ENCODE measurements around the gene AUTS2. TPM values are rescaled to one million over a fixed set of nuclear protein-coding genes. Genes with fewer than 3 reads are reported as not detected.
A peak's percentile ranks its signal among the peaks of the same experiment; 100 is the strongest.

AUTS2 gene
- total and polyA plus RNA-seq, 2 of the 8 experiments (the other 6 are each of a cell fraction or from before 2014, with no cell fraction given): 25.9 to 101 TPM

DNA sequence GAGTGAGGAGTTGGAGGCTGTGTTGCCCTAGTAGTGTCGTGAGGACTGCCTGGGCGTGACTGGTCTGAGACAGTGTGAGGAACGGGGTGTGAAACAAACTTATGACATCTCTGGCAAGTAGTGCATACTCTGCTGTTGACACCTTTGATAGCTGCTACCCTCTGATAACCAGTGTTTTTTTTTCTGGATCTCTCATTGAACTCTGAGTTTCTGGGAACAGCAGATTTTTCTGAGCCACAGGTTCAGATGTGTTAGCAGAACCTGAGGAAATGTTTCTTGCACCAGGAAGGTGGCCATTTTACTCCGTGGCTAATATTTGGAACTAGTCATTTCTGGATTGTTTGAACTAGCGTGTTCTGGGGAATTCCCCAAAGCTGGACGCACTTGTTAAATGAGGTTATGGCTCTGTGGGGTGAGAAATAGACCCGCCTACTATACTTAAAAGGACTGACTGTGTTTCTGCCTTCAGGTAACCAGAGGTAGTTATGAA lies 52.9 kb downstream of the AUTS2 start:
- WGBS, 2 experiments (ENCODE audit: extremely low coverage in 1 of 2, insufficient coverage in 1 of 2, insufficient read length in 1 of 2, insufficient replicate concordance in 2 of 2, low coverage in 1 of 2, low lambda C conversion rate in 2 of 2, missing lambda C conversion rate in 1 of 2): 92% methylated on average over 7 of the region's 7 CpGs; no CpG with 5 or more reads in 1 of the 2 experiments
- Histone ChIP-seq H3K79me2 (ENCODE audit: control insufficient read depth in 1 of 2, insufficient read depth in 2 of 2, low read length in 2 of 2) (no peaks in the 10 kb centered on the region), H2BK12ac (ENCODE audit: low read depth, low read length) (peak overlapping the region; percentile 12; the same call in 1 of the 2 replicates), H3K79me1 (ENCODE audit: low read depth, low read length) (peaks cover 3% of the 10 kb centered on the region; the same call in 1 of the 2 replicates), H3K9ac (replicated peaks in 1 of 4; ENCODE audit: extremely low read depth in 1 of 4, low read depth in 3 of 4, low read length in 3 of 4) (no peak overlapping the region), H2BK20ac (ENCODE audit: low read length) (no peak overlapping the region), H3K36me3 (ENCODE audit: control insufficient read depth in 2 of 4, insufficient read depth in 4 of 4, low read length in 3 of 4) (no peaks in the 10 kb centered on the region), H3K56ac (replicated peaks; ENCODE audit: insufficient read length, low read depth, low read length) (no peak overlapping the region), H3K27ac (ENCODE audit: low read depth, low read length) (no peak overlapping the region), H2AK5ac (ENCODE audit: low read depth, low read length) (peak overlapping the region; percentile 91; the same call in 1 of the 2 replicates), H3K27me3 (replicated peaks in 1 of 4; ENCODE audit: control insufficient read depth in 3 of 4, extremely low read depth in 1 of 4, insufficient read depth in 3 of 4, low read length in 3 of 4) (peaks cover 0 to 2% (median 0%) of the 10 kb centered on the region in 4 experiments; a peak in 1 of 7 replicates), H3K4me3 (ENCODE audit: extremely low read depth in 1 of 4, insufficient read depth in 2 of 4, low read depth in 3 of 4, low read length in 4 of 4) (no peak overlapping the region), H3K4ac (replicated peaks; ENCODE audit: insufficient read length, low read depth, low read length) (no peak overlapping the region), H4K5ac (ENCODE audit: insufficient read length, low read depth, low read length) (no peak overlapping the region), H3K14ac (ENCODE audit: insufficient read length) (no peak overlapping the region), H4K8ac (ENCODE audit: extremely low read depth, insufficient read depth, low read length) (no peak overlapping the region), H3K4me1 (replicated peaks in 1 of 4; ENCODE audit: control insufficient read depth in 3 of 4, insufficient read depth in 4 of 4, low read length in 3 of 4) (peaks cover 3 to 16% (median 8%) of the 10 kb centered on the region in 4 experiments; a peak in 6 of 7 replicates), H2BK15ac (ENCODE audit: low read length) (peak overlapping the region; percentile 89; the same call in 1 of the 2 replicates), H3K4me2 (ENCODE audit: insufficient read depth in 1 of 2, low read depth in 2 of 2, low read length in 2 of 2) (no peak overlapping the region), H3K18ac (ENCODE audit: extremely low read depth, low read length) (no peak overlapping the region), H3K9me3 (ENCODE audit: insufficient read depth in 2 of 2, low read depth in 1 of 2, low read length in 1 of 2) (no peaks in the 10 kb centered on the region), H2AFZ (ENCODE audit: low read length) (no peak overlapping the region), H4K91ac (replicated peaks; ENCODE audit: insufficient read length, low read length) (no peak overlapping the region), H2BK120ac (replicated peaks; ENCODE audit: low read depth, low read length) (no peak overlapping the region), H3K23ac (ENCODE audit: insufficient read length) (no peak overlapping the region), H3K23me2 (ENCODE audit: low read depth, low read length) (no peaks in the 10 kb centered on the region), H2BK5ac (ENCODE audit: low read depth, low read length) (no peak overlapping the region), H4K20me1 (replicated peaks in 1 of 2; ENCODE audit: control insufficient read depth in 1 of 2, insufficient read depth in 2 of 2, low read length in 2 of 2) (no peaks in the 10 kb centered on the region)
- CTCF ChIA-PET (ENCODE audit: partially characterized antibody): interaction anchor here (0.6 kb wide), 2 partner anchors 9 to 358 kb away, joined by 3 read pairs; no protein-coding TSS in a partner anchor
- no peak for DNase-seq (ENCODE audit: low read depth in 1 of 2, low spot score in 2 of 2)
- no peak for FAIRE-seq
- POLR2A ChIA-PET (ENCODE audit: partially characterized antibody): no interaction called here
- TF ChIP-seq CBX5 (IDR thresholded peaks at IDR 0.05; ENCODE audit: low read depth, low read length) (no peak), TBP (IDR thresholded peaks at IDR 0.05; ENCODE audit: low read depth, low read length) (no peak), CHD1 (IDR thresholded peaks at IDR 0.05; ENCODE audit: low read depth, low read length) (no peak), EP300 (IDR thresholded peaks at IDR 0.05; ENCODE audit: borderline replicate concordance in 1 of 2, low read depth in 2 of 2, low read length in 2 of 2) (no peak), BRCA1 (IDR thresholded peaks at IDR 0.05; ENCODE audit: low read depth, low read length) (no peak), KDM4A (IDR thresholded peaks at IDR 0.05; ENCODE audit: low read depth, low read length, severe bottlenecking) (no peak), CTCF (IDR thresholded peaks at IDR 0.05; ENCODE audit: control extremely low read depth in 1 of 3, insufficient read depth in 1 of 3, low read depth in 1 of 3, low read length in 3 of 3) (no peak), CEBPB (IDR thresholded peaks at IDR 0.05; ENCODE audit: low read depth, low read length) (no peak)
- TF ChIP-seq, protein P1, sequence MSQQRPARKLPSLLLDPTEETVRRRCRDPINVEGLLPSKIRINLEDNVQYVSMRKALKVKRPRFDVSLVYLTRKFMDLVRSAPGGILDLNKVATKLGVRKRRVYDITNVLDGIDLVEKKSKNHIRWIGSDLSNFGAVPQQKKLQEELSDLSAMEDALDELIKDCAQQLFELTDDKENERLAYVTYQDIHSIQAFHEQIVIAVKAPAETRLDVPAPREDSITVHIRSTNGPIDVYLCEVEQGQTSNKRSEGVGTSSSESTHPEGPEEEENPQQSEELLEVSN (IDR thresholded peaks at IDR 0.05): no peak
